Measurements from ENCODE around the gene THOC5.

The THOC5 gene

DNA sequence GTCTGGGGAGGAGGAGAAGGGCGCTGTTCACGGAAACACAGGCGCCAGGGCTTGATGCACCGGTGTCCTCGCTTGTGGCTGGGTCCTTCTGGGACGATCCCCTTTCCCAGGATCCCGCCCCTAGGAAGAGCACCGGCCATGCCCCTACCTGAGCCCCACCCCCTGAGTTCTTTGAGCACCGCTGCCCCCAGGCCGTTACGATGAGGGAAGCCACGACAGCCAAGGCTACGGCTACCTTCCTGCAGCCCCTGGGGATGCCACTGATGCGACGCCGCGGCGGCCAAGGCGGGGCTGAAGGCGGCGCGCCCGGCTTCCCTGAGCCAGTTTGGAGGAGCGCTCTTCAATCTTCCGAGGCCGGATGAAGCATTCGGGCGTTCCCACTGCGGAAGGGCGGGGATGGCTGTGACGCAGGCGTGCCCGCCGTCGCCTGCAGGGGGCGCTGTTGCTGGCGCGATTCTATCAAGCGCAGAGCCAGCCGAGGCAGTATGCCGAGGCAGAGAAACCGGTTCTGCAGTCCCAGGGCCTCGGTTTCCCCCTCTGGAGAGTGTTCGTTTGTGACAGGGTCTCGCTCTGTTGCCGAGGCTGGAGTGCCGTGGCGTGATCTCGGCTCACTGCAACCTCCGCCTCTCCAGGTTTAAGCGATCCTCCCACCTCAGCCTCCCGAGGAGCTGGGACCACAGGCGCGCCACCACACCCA is 83.2 kb downstream of the THOC5 start:
- DNase-seq = peak in 1 of 2 donors; percentile 4

DNA sequence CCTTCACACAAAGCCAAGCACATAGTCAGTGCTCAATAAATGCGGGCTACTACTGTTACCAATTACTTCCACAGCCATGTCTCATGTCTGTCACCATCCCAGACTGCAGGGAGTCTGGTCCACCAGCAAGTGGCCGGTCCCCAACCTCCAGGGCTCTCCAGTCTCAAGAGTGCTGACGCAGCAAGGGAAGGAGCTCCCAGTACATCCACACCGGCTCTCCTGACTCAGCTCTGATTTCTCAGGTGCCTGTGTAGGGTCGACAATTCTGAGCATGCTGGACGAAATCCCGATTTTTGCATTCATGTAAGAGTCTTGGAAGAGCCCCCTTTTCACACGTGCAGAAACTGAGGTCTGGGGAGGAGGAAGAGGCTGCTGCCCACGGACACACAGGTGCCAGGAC is 83.8 kb downstream of the THOC5 start:
- DNase-seq = no peak

DNA sequence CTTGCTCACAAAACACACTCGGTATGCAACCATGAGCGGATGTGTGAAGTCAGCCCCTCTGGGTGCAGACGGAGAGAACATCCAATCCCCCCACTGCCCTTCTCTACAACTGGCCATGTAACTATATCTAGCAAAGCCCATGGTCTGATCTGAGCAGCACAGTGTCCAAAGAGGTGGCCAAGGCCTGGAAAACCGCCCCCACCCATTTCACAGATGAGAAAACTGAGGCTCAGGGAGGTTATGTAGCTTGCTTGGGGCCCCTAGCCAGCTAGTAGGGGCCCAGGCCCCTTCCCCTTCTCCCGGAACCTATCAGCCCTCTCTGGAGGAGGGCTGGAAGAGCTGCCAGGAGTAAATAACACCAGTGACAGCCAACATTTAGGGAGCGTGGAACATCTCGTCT is 89.0 kb downstream of the THOC5 start:
- DNase-seq = no peak

DNA sequence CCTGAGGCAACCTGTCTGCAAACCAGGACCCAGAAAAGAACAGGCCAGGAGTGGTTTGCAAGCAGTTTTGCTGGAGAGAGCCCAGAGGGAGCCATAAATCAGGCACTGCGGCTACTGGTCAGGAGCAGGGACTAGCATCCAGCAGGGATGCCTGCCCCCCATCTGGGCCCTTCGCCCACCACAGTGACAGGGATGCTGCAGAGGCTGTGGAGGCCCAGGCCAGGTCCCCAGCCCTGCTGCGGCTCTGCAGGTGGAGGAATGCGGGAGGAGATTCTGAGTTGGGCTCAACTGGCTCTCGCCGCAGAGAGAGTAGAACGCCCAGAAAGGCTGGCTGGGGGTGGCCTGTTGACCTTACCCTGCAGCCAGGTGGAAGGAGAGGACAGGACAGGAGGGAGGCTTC is 89.9 kb downstream of the THOC5 start:
- DNase-seq = no peak

DNA sequence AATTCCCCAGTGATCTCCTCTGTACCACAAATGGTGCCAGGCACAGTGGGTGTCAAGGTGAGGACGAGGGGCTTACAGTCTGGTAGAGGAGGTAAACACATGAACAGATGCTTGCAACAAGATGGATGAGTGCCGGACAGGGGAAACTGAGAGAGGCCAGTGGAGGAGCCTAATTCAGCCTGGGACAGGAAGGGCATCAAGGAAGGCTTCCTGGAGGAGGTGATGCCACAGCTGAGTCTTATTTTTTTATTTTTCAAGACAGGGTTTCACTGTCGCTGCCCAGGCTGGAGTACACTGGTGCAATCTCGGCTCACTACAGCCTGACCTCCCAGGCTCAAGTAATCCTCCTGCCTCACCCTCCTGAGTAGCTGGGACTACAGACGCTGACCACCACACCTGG is 92.3 kb downstream of the THOC5 start:
- no peak for DNase-seq

DNA sequence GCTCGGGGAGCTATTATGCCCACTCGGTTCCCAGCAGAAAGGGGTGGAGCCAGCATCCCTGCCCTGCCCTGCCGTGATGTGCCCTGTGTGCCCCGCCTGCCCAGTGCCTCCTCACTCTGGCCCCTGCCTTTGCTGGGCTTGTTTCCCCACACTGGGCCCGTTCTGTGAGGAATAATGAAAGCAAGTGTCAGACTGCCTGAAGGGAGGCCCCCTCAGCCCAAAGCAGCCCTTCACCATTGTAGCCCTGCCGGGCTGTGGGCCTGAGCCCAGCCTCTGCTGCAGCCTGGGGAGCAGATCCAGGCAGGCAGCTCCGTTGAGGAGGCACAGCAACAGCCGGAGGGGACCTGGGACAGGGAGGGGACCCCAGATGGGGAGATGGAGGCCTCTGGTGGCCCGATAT is 93.8 kb downstream of the THOC5 start:
- no peak for DNase-seq

DNA sequence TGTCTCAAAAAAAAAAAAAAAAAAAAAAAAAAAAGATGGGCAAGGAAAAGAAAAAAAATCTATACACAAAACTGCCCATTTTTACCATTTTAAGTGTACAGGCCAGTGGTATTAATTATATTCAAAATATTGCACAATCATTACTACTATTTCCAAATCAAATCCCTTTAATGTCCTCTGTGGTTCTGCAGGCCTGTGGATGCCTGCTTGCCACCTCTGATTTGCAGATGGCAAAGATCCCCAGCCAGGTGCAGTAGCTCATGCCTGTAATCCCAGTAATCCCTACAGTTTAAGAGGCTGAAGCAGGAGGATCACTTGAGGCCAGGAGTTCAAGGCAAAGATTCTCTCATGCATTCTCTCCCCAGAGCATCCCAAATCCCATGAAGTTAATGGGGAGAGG is 95.0 kb downstream of the THOC5 start:
- DNase-seq = no peak

DNA sequence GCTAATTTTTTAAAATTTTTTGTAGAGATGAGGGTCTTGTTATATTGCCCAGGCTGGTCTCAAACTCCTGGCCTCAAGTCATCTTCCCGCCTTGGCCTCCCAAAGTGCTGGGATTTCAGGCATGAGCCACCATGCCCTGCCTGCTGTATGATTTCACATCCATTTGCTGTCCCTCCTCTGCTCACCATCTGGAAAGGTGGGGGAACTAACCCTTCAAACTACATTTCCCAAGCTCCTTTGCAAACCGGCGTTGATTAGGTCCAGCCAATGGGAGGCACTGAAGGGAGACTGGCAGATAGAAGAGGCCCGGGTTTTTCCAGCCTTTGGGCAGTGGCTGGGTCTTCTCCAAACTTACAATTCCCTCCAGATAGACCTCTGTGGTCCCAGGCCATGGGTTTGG is 95.8 kb downstream of the THOC5 start:
- no peak for DNase-seq

DNA sequence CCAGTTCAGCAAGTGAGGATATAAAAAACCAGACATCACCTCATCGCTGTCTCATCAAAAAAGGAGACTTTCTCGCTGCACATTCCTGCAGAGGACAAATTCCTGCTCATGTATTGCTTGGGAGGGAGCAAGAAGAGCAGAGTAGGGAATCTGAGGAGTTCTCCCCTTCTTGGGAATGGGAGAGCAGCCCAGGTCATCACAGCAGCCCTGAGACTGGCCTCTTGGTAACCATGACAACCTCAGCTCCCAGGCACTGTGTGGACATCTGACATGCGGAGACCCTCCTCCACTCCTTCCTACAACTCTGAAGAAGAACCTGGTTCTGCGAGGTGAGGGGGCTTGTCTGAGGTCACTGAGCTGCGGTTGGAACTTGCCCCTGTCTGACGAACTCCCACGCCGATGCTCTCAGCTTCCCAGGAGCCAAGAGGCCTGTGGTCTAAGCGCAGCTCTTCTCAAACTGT is 97.3 kb downstream of the THOC5 start:
- DNase-seq = no peak

All from bone marrow (tissue), 2 donors.